Esophagus muscularis mucosa (tissue), 3 donors: ENCODE data around the gene IDNK.

Source experiments
- CTCF ChIP-seq, 3 experiments: fragments of 200-600 bp in 2 of 3; fragments of 450-650 bp in 1 of 3; sonication (generic) in 2 of 3; IDR thresholded peaks; one replicate each; pipeline ENCODE4 v1.5.1; 2017 to 2019; ENCODE audit warnings: antibody characterized with exemption in 3 of 3, mild to moderate bottlenecking in 2 of 3, moderate library complexity in 1 of 3
- POLR2A ChIP-seq: fragments of 450-650 bp; IDR thresholded peaks from one replicate; pipeline ENCODE4 v1.6.1; 2017; ENCODE audit warnings: antibody characterized with exemption, moderate library complexity, mild to moderate bottlenecking, low read depth
- POLR2AphosphoS5 ChIP-seq, 2 donors: sonication (generic); formaldehyde crosslinking; IDR thresholded peaks; one replicate each; pipeline ENCODE4 v1.6.1; 2017; ENCODE audit warnings: antibody characterized with exemption in 2 of 2

DNA sequence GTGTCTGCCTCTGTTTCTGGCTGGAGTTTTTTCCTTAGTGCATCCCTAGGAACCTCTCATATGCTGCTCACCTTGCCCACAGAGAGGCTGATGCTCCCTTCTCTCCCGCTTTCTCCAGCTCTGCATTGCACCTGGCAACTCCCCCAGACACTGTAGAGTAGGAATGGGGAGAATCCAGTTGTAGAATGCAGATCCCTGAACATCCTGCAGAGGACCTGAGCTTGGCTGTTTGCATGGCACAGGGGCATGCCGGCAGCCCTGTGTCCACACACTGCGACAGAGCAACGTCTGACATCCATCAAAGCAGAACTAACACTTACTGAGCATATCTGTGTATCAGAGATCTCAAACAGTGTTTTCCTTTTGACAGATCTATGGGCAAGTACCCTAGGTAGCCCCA is 19.9 kb downstream of the IDNK start:
- TF ChIP-seq CTCF (IDR thresholded peaks at IDR 0.05) (no peak), POLR2A (no peak), POLR2AphosphoS5 (IDR thresholded peaks at IDR 0.05) (no peak)
